GM12878 (cell line): ENCODE data around the gene SGMS1. TPM values are rescaled to one million over a fixed set of nuclear protein-coding genes. Genes with fewer than 3 reads are reported as not detected.

Experiments
- ATF3 ChIP-seq: IDR thresholded peaks from 2 replicates; pipeline ENCODE4 v1.6.1; 2011; ENCODE audit warnings: low read depth, mild to moderate bottlenecking, low read length, moderate library complexity, borderline replicate concordance; ENCODE audit errors: extremely low read depth
- BMI1 ChIP-seq: fragments of 450-650 bp; IDR thresholded peaks from 2 replicates; pipeline ENCODE4 v1.6.1; 2016; ENCODE audit warnings: mild to moderate bottlenecking, moderate library complexity, borderline replicate concordance
- EGR1 ChIP-seq, 2 experiments: IDR thresholded peaks; 1 replicate in 1 of 2; 2 replicates in 1 of 2; pipeline ENCODE4 v1.6.1; 2011 to 2012; ENCODE audit warnings: low read depth in 2 of 2, low read length in 2 of 2, borderline replicate concordance in 1 of 2, mild to moderate bottlenecking in 1 of 2, moderate library complexity in 1 of 2
- HDAC2 ChIP-seq: fragments of 200-600 bp; sonication (generic); IDR thresholded peaks from 2 replicates; pipeline ENCODE4 v1.6.1; 2017
- HDAC6 ChIP-seq: fragments of 200-600 bp; sonication (generic); IDR thresholded peaks from one replicate; pipeline ENCODE4 v1.8.0; 2017; ENCODE audit warnings: antibody characterized with exemption; ENCODE audit not compliant: unreplicated experiment
- HDGF ChIP-seq: fragments of 450-650 bp; IDR thresholded peaks from 2 replicates; pipeline ENCODE4 v1.6.1; 2016; ENCODE audit warnings: antibody characterized with exemption
- IKZF1 ChIP-seq: fragments of 450-650 bp; conservative IDR thresholded peaks from 2 replicates; pipeline ENCODE4 v1.6.1; 2017; ENCODE audit warnings: antibody characterized with exemption, mild to moderate bottlenecking
- IRF4 ChIP-seq: IDR thresholded peaks from 2 replicates; pipeline ENCODE4 v1.6.1; 2011; ENCODE audit warnings: low read depth, low read length
- KAT2A ChIP-seq: conservative IDR thresholded peaks from 2 replicates; pipeline ENCODE4 v1.6.1; 2011; ENCODE audit warnings: low read depth, low read length; ENCODE audit not compliant: control insufficient read depth
- MLLT1 ChIP-seq: fragments of 450-650 bp; IDR thresholded peaks from 2 replicates; pipeline ENCODE4 v1.6.1; 2016; ENCODE audit warnings: mild to moderate bottlenecking
- NBN ChIP-seq: fragments of 450-650 bp; IDR thresholded peaks from 2 replicates; pipeline ENCODE4 v1.6.1; 2016
- NR2F1 ChIP-seq: fragments of 450-650 bp; conservative IDR thresholded peaks from 2 replicates; pipeline ENCODE4 v1.6.1; 2017; ENCODE audit warnings: mild to moderate bottlenecking
- NRF1 ChIP-seq: conservative IDR thresholded peaks from 2 replicates; pipeline ENCODE4 v1.6.1; 2011; ENCODE audit warnings: mild to moderate bottlenecking, low read depth, low read length, improper control_type of control experiment
- PAX5 ChIP-seq: IDR thresholded peaks from 2 replicates; pipeline ENCODE4 v1.6.1; 2011; ENCODE audit warnings: low read depth, low read length, borderline replicate concordance
- PML ChIP-seq: IDR thresholded peaks from 2 replicates; pipeline ENCODE4 v1.6.1; 2012; ENCODE audit warnings: low read length, inconsistent platforms
- POLR2A ChIP-seq: IDR thresholded peaks from 2 replicates; pipeline ENCODE4 v1.6.1; 2011; ENCODE audit warnings: low read depth, mild to moderate bottlenecking, low read length
- RAD51 ChIP-seq: fragments of 450-650 bp; IDR thresholded peaks from 2 replicates; pipeline ENCODE4 v1.6.1; 2016; ENCODE audit warnings: moderate library complexity, mild to moderate bottlenecking, inconsistent platforms
- RELA ChIP-seq: fragments of 450-650 bp; IDR thresholded peaks from 2 replicates; pipeline ENCODE4 v1.8.0; 2014; ENCODE audit warnings: borderline replicate concordance; ENCODE audit not compliant: partially characterized antibody
- SMAD5 ChIP-seq: IDR thresholded peaks from 2 replicates; pipeline ENCODE4 v1.6.1; 2016; ENCODE audit warnings: antibody characterized with exemption, low read depth
- SMARCA5 ChIP-seq: fragments of 450-650 bp; IDR thresholded peaks from 2 replicates; pipeline ENCODE4 v1.6.1; 2017; ENCODE audit warnings: mild to moderate bottlenecking
- SREBF1 ChIP-seq: IDR thresholded peaks from 2 replicates; pipeline ENCODE4 v1.6.1; 2012; ENCODE audit warnings: mild to moderate bottlenecking, low read length
- TARDBP ChIP-seq: IDR thresholded peaks from 2 replicates; pipeline ENCODE4 v1.6.1; 2016; ENCODE audit warnings: borderline replicate concordance
- YBX1 ChIP-seq: fragments of 450-650 bp; IDR thresholded peaks from 2 replicates; pipeline ENCODE4 v1.6.1; 2016; ENCODE audit warnings: antibody characterized with exemption
- ZBTB33 ChIP-seq: fragments of 450-650 bp; IDR thresholded peaks from 2 replicates; pipeline ENCODE4 v1.6.1; 2017; ENCODE audit warnings: mild to moderate bottlenecking
- ZNF592 ChIP-seq: fragments of 450-650 bp; IDR thresholded peaks from 2 replicates; pipeline ENCODE4 v1.6.1; 2017; ENCODE audit warnings: mild to moderate bottlenecking, moderate library complexity
- polyA plus RNA-seq, 11 experiments: library from polyadenylated mRNA; depleted of rRNA in 4 of 11; unstranded in 6 of 11; stranded (reverse) in 5 of 11; fragments of >200 nt; fragmentation: Nextera tagmentation in 4 of 11; fragmentation: Illumina TruSeq in 1 of 11; extraction: Ambion mirVana in 4 of 11; extraction: Trizol in 1 of 11; gene quantifications; 1 replicate in 1 of 11; 2 replicates in 10 of 11; pipeline versions ENCODE4 v1.2.1 to v1.2.3, GENCODE V29; 2011 to 2016; ENCODE audit warnings: inconsistent platforms in 2 of 11, missing spikeins in 2 of 11, low read depth in 1 of 11
- total RNA-seq, 4 experiments: library from RNA; depleted of rRNA in 3 of 4; stranded (reverse); fragments of >200 nt in 3 of 4; fragmentation: Illumina TruSeq in 1 of 4; extraction: Trizol in 1 of 4; gene quantifications; 2 replicates each; pipeline versions ENCODE4 v1.2.1 to v1.2.3, GENCODE V29; 2013 to 2021

SGMS1 gene
- total and polyA plus RNA-seq, 10 of the 15 experiments (the other 5 are each of a cell fraction or from before 2014, with no cell fraction given) = 1.4 to 14.5 (median 4.9) TPM

GRCh38 chr10:50396491-50397311, 227.1 kb downstream of the SGMS1 start (continued):
- TF ChIP-seq MLLT1 (no peak), ZBTB33 (no peak), IRF4 (peak; percentile 85), PAX5 (peak; percentile 48; the same call in 1 of the 2 replicates), RAD51 (no peak), NR2F1 (peak; percentile 38; the same call in 1 of the 2 replicates), HDAC6 (no peak), NRF1 (no peak), SMARCA5 (0 out of 2 replicates have a peak, but pooled peaks have one; percentile 33), HDGF (no peak), PML (peak; percentile 37; the same call in 1 of the 2 replicates), POLR2A (no peak), SREBF1 (peak; percentile 15; the same call in 1 of the 2 replicates), BMI1 (no peak), KAT2A (no peak), ZNF592 (no peak), ATF3 (no peak), SMAD5 (no peak), HDAC2 (no peak), YBX1 (no peak), EGR1 (IDR thresholded peaks at IDR 0.05; ENCODE audit: borderline replicate concordance in 1 of 2, low read depth in 2 of 2, low read length in 2 of 2) (no peak), IKZF1 (no peak), RELA (no peak), TARDBP (no peak), NBN (no peak)
